Astrocyte (in vitro differentiated cells and primary cell): ENCODE measurements around the gene ERAL1. TPM values are rescaled to one million over a fixed set of nuclear protein-coding genes. Genes with fewer than 3 reads are reported as not detected.
"Not testable (repeated sequence)": the region's sequence is repeated elsewhere in the genome, so short reads cannot be mapped to it uniquely, and the experiment has no call there.

Experiments
- DNase-seq: peaks from one replicate; pipeline ENCODE4 v3.0.0-alpha.2; 2010; ENCODE audit warnings: low read depth
- FAIRE-seq: peaks from 2 replicates; lab custom pipeline; 2011; peaks lifted over from hg19 to GRCh38; lab: Jason Lieb, UNC
- H2AFZ ChIP-seq: 2 replicates; pipeline ENCODE4 v1.6.0; 2012; ENCODE audit warnings: low read depth, low read length, inconsistent platforms
- H3K27ac ChIP-seq: 2 replicates; pipeline ENCODE4 v1.5.1; 2011; ENCODE audit warnings: low read depth, low read length, inconsistent platforms
- H3K27me3 ChIP-seq: 2 replicates; pipeline ENCODE4 v1.6.0; 2011; ENCODE audit warnings: low read length, inconsistent platforms; ENCODE audit not compliant: insufficient read depth
- H3K36me3 ChIP-seq: 2 replicates; pipeline ENCODE4 v1.5.1; 2011; ENCODE audit warnings: low read length, inconsistent platforms; ENCODE audit not compliant: insufficient read depth
- H3K4me1 ChIP-seq: 2 replicates; pipeline ENCODE4 v1.5.1; 2011; ENCODE audit warnings: low read length, inconsistent platforms; ENCODE audit not compliant: insufficient read depth
- H3K4me2 ChIP-seq: 2 replicates; pipeline ENCODE4 v1.6.0; 2012; ENCODE audit warnings: low read length, inconsistent platforms
- H3K4me3 ChIP-seq: 2 replicates; pipeline ENCODE4 v1.5.1; 2011; ENCODE audit warnings: low read depth, mild to moderate bottlenecking, low read length, inconsistent platforms; ENCODE audit not compliant: insufficient read depth
- H3K79me2 ChIP-seq: 2 replicates; pipeline ENCODE4 v1.6.0; 2012; ENCODE audit warnings: mild to moderate bottlenecking, low read length, inconsistent platforms; ENCODE audit not compliant: insufficient read depth
- H3K9ac ChIP-seq: 2 replicates; pipeline ENCODE4 v1.6.0; 2012; ENCODE audit warnings: mild to moderate bottlenecking, low read length, inconsistent platforms
- H3K9me3 ChIP-seq: 2 replicates; pipeline ENCODE4 v1.5.1; 2012; ENCODE audit warnings: low read depth, mild to moderate bottlenecking, low read length, inconsistent platforms; ENCODE audit not compliant: insufficient read depth
- H4K20me1 ChIP-seq: 2 replicates; pipeline ENCODE4 v1.6.0; 2012; ENCODE audit warnings: low read length, inconsistent platforms; ENCODE audit not compliant: insufficient read depth
- H3K27ac Mint-ChIP-seq: one replicate; pipeline ENCODE4 v1.8.0; 2021; ENCODE audit warnings: mild to moderate bottlenecking, mixed read lengths; ENCODE audit not compliant: unreplicated experiment
- H3K27me3 Mint-ChIP-seq: one replicate; pipeline ENCODE4 v1.8.0; 2021; ENCODE audit warnings: low read depth, mixed read lengths; ENCODE audit not compliant: unreplicated experiment
- H3K36me3 Mint-ChIP-seq: one replicate; pipeline ENCODE4 v1.8.0; 2021; ENCODE audit warnings: low read depth, mixed read lengths; ENCODE audit not compliant: unreplicated experiment
- H3K4me1 Mint-ChIP-seq: one replicate; pipeline ENCODE4 v1.8.0; 2021; ENCODE audit warnings: low read depth, mixed read lengths; ENCODE audit not compliant: unreplicated experiment
- H3K4me3 Mint-ChIP-seq: one replicate; pipeline ENCODE4 v1.8.0; 2021; ENCODE audit warnings: mild to moderate bottlenecking, moderate library complexity, mixed read lengths; ENCODE audit not compliant: unreplicated experiment
- H3K9me3 Mint-ChIP-seq: one replicate; pipeline ENCODE4 v1.8.0; 2021; ENCODE audit warnings: mild to moderate bottlenecking, mixed read lengths; ENCODE audit not compliant: unreplicated experiment
- EZH2 ChIP-seq: IDR thresholded peaks from 2 replicates; pipeline ENCODE4 v1.6.1; 2012; ENCODE audit warnings: mild to moderate bottlenecking, low read length, inconsistent platforms; ENCODE audit not compliant: insufficient read depth
- total RNA-seq: library from RNA; stranded (reverse); gene quantifications from 2 replicates; pipeline ENCODE4 v1.2.1, GENCODE V29; 2021
- TF ChIP-seq, protein P1 (sequence below): IDR thresholded peaks from 2 replicates; pipeline ENCODE4 v1.5.1; 2011; ENCODE audit warnings: low read depth, mild to moderate bottlenecking, inconsistent platforms, low read length, moderate library complexity; ENCODE audit not compliant: insufficient read depth

Gene ERAL1
- total RNA-seq, 1 donor from 2014 or later = 38.4 TPM

DNA sequence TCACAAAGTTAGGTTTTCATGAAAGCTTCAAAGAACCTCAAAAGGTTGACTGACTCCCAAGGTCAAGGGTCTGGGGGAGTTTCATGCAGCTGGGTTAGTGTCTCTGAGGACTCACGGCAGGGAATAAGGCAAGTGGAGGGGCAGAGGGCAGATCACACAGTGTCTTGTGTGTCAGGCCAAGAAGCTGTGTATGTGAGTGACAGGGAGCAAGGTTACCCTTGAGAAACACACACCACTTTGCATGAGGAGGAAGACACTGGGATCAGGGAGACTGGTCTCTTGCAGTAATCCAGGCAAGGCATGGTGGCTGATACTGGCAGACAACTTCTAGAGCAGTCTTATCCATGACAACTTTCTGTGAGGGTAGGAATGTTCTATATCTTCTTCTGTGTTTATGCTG, 36.4 kb downstream of the ERAL1 start:
- no peak for FAIRE-seq
- TF ChIP-seq, protein P1, sequence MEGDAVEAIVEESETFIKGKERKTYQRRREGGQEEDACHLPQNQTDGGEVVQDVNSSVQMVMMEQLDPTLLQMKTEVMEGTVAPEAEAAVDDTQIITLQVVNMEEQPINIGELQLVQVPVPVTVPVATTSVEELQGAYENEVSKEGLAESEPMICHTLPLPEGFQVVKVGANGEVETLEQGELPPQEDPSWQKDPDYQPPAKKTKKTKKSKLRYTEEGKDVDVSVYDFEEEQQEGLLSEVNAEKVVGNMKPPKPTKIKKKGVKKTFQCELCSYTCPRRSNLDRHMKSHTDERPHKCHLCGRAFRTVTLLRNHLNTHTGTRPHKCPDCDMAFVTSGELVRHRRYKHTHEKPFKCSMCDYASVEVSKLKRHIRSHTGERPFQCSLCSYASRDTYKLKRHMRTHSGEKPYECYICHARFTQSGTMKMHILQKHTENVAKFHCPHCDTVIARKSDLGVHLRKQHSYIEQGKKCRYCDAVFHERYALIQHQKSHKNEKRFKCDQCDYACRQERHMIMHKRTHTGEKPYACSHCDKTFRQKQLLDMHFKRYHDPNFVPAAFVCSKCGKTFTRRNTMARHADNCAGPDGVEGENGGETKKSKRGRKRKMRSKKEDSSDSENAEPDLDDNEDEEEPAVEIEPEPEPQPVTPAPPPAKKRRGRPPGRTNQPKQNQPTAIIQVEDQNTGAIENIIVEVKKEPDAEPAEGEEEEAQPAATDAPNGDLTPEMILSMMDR = no peak
- no peak for TF ChIP-seq EZH2
- H3K36me3 Mint-ChIP-seq = peaks cover 9% of the 10 kb centered on the region
- H3K9me3 Mint-ChIP-seq = no peaks in the 10 kb centered on the region
- peaks cover 9% of the 10 kb centered on the region for H3K79me2 ChIP-seq
- no peak overlapping the region for H3K27ac ChIP-seq
- no peak overlapping the region for H3K4me3 Mint-ChIP-seq
- H3K27ac Mint-ChIP-seq = no peak overlapping the region
- H2AFZ ChIP-seq = no peak overlapping the region
- no peaks in the 10 kb centered on the region for H3K4me1 ChIP-seq
- peaks cover 32% of the 10 kb centered on the region for H4K20me1 ChIP-seq
- no peaks in the 10 kb centered on the region for H3K27me3 ChIP-seq
- no peaks in the 10 kb centered on the region for H3K27me3 Mint-ChIP-seq
- no peaks in the 10 kb centered on the region for H3K9me3 ChIP-seq
- no peak overlapping the region for H3K4me3 ChIP-seq
- no peak overlapping the region for H3K9ac ChIP-seq
- H3K4me1 Mint-ChIP-seq = peaks cover 5% of the 10 kb centered on the region
- no peak overlapping the region for H3K4me2 ChIP-seq
- DNase-seq = no peak
- H3K36me3 ChIP-seq = no peaks in the 10 kb centered on the region

DNA sequence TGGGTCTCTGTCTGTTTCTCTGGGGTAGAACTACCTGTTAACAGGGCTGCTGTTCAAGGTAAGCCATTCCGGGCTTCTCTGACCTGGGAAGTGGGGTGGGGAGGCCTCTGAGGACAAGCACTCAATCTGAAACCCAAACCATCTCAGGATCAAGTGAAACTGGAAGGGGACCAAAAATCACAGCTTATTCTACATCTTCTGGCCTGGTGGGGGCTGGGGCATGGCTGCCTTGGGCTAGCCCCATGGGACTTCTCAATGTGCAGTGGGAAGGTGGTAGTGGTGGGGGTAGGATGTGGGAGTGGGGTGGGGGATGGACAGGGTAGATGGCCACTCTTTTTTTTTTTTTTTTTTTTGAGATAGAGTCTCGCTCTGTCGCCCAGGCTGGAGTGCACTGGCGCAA, 37.2 kb downstream of the ERAL1 start:
- Mint-ChIP-seq H3K9me3 (no peaks in the 10 kb centered on the region), H3K4me3 (no peak overlapping the region), H3K36me3 (peaks cover 9% of the 10 kb centered on the region), H3K4me1 (peaks cover 8% of the 10 kb centered on the region), H3K27me3 (no peaks in the 10 kb centered on the region), H3K27ac (no peak overlapping the region)
- H4K20me1 ChIP-seq = peaks cover 34% of the 10 kb centered on the region
- TF ChIP-seq, protein P1 = no peak
- TF ChIP-seq EZH2 = no peak
- no peaks in the 10 kb centered on the region for H3K27me3 ChIP-seq
- H3K4me2 ChIP-seq = no peak overlapping the region
- no peak for DNase-seq
- no peak for FAIRE-seq
- no peaks in the 10 kb centered on the region for H3K9me3 ChIP-seq
- no peaks in the 10 kb centered on the region for H3K4me1 ChIP-seq
- no peak overlapping the region for H3K4me3 ChIP-seq
- no peak overlapping the region for H2AFZ ChIP-seq
- no peaks in the 10 kb centered on the region for H3K36me3 ChIP-seq
- H3K9ac ChIP-seq = no peak overlapping the region
- peaks cover 9% of the 10 kb centered on the region for H3K79me2 ChIP-seq
- H3K27ac ChIP-seq = no peak overlapping the region

DNA sequence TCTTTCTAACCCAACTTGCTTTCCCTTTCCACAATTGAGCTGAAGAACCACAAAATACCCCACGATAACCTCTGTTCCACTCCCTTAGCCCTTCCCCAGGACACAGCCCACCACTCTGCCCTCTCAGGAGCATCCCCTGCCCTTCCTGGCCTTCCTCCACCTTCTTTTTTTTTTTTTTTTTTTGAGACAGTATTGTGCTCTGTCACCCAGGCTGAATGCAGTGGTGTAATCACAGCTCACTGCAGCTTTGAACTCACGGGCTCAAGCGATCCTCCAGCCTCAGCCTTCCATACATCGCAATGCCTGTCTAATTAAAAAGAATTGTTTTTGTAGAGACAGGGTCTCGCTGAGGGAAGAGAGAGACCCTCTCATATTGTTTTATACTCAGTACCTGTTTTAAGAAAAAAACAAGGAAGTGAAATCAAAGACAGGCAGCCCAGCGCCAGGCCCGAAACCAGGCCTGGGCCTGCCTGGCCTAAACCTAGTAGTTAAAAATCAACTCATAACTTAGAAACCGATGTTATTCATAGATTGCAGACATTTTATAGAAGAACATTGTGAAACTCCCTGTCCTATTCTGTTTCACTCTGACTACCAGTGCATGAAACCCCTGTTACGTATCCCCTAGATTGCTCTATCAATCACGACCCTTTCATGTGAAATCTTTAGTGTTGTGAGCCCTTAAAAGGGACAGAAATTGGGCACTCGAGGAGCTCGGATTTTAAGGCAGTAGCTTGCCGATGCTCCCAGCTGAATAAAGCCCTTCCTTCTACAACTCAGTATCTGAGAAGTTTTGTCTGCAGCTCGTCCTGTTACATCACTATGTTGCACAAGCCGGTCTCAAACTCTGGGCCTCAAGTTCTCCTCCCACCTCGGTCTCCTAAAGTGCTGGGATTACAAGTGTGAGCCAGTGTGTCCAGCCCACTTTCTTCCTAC, 38.7 kb downstream of the ERAL1 start:
- H3K36me3 Mint-ChIP-seq, H3K27me3 Mint-ChIP-seq, FAIRE-seq, DNase-seq, H2AFZ ChIP-seq, H3K9ac ChIP-seq, H3K27me3 ChIP-seq, H3K4me3 Mint-ChIP-seq, H3K36me3 ChIP-seq, H3K4me3 ChIP-seq, H3K9me3 Mint-ChIP-seq, H3K4me2 ChIP-seq, H3K9me3 ChIP-seq, H3K4me1 ChIP-seq, H3K27ac ChIP-seq, H3K79me2 ChIP-seq: not testable (repeated sequence)
- H3K27ac Mint-ChIP-seq = peak overlapping the region; percentile 41
- peaks cover 30% of the 10 kb centered on the region for H4K20me1 ChIP-seq
- H3K4me1 Mint-ChIP-seq = peaks cover 11% of the 10 kb centered on the region
